Embryonic facial prominence (tissue), 1 donor: Measurements from ENCODE around the gene CPA4.

Experiments used
- DNase-seq: peaks from one replicate; pipeline ENCODE4 v3.0.0-alpha.2; 2016; ENCODE audit errors: extremely low spot score

The CPA4 gene

GRCh38 chr7:130274983-130275591, 17.9 kb upstream of the CPA4 start:
- DNase-seq: no peak

GRCh38 chr7:130275826-130276297, 17.1 kb upstream of the CPA4 start:
- DNase-seq: peak; percentile 33

- DNase-seq: no peak
These were observed 15.9 kb upstream of the CPA4 start for GRCh38 chr7:130276796-130277762.

- peak; percentile 75 for DNase-seq
These were observed 15.0 kb upstream of the CPA4 start for GRCh38 chr7:130277763-130278643.

GRCh38 chr7:130278860-130279259, 14.1 kb upstream of the CPA4 start:
- no peak for DNase-seq

GRCh38 chr7:130279286-130279685, 13.7 kb upstream of the CPA4 start:
- DNase-seq: no peak

GRCh38 chr7:130279906-130280305, 13.1 kb upstream of the CPA4 start:
- no peak for DNase-seq

- DNase-seq: no peak
These were observed 11.7 kb upstream of the CPA4 start for GRCh38 chr7:130281260-130281659.

GRCh38 chr7:130286881-130287280, 6.1 kb upstream of the CPA4 start:
- no peak for DNase-seq

- no peak for DNase-seq
These were observed 4.8 kb upstream of the CPA4 start for GRCh38 chr7:130288168-130288567.

- no peak for DNase-seq
These were observed 4.1 kb upstream of the CPA4 start for GRCh38 chr7:130288829-130289228.

GRCh38 chr7:130289478-130289877, 3.5 kb upstream of the CPA4 start:
- DNase-seq: no peak

GRCh38 chr7:130290745-130291144, 2.2 kb upstream of the CPA4 start:
- DNase-seq: no peak

GRCh38 chr7:130293521-130293920, 560 bp downstream of the CPA4 start:
- DNase-seq: no peak

- DNase-seq: no peak
These were observed 1.4 kb downstream of the CPA4 start for GRCh38 chr7:130294314-130294713.

GRCh38 chr7:130296221-130296951, 3.4 kb downstream of the CPA4 start:
- DNase-seq: no peak

GRCh38 chr7:130297628-130298543, 4.9 kb downstream of the CPA4 start:
- DNase-seq: peak; percentile 74

GRCh38 chr7:130298544-130299326, 5.8 kb downstream of the CPA4 start:
- DNase-seq: no peak

- DNase-seq: no peak
These were observed 6.9 kb downstream of the CPA4 start for GRCh38 chr7:130299866-130300265.
